ENCODE measurements around the gene COMT.

The COMT gene

GRCh38 chr22:19970479-19971275 is 29.1 kb downstream of the COMT start:
- DNase-seq: peak; percentile 79

DNA sequence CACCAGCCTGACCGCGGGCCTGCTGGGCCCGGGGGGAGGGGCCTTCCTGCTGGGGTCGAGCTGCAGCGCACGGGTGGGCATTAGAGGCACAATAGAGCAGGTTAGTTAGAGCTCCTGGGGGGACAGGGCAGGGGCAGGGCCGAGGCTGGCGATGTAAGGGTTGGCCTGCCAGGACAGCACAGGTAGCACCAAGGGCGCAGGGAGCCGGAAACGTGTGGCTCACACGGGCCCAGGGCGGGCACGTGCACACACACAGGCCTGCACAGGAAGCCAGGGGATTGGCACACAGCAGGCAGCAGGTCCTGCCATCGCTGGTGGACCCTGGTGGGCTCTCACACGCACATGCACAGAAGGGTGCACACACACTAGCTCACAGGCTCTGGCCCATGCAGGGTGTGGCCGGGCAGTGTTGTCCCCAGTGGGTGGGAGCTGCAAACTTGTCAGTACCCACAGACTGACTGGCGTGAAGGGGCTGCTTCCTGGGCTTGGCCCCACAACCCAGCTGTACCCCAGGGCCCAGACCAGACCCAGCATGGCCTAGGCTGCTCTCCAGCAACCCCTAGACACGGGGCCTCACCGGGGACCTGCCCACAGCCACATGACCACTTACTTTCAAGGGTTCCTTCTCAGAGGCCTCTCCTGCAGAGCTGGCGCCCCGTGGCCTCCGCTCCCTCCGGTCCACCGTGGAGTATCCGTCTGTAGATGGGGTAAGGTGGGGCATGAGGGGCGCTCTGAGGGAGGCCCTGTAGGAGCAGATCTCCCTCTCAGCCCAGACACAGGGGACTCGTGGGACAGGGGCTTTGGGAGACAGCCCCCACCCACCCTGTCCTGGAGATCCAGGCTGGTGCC is 29.9 kb downstream of the COMT start:
- DNase-seq: no peak

DNA sequence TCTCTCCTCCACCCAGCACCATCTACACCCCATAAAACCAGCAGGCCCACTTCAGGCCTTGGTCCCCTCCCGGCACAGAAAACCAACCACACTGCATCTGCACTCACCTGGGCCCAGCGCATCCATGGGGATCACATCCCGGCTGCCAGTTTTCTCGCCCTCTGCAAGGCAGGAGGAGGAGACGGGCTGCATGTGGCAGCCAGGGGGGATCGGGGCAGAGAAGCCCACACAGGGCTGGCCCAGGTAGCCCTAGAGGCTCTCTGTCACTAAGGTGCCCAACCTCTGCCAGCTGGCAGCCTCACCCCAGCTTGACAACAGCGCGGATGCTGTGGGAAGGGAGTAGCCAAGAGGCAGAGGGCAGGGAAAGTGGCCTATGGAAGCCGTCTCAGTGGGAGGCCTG is 30.7 kb downstream of the COMT start:
- no peak for DNase-seq

- no peak for DNase-seq
Observed at GRCh38 chr22:19972652-19973550, 31.3 kb downstream of the COMT start.

GRCh38 chr22:19973551-19974267 is 32.1 kb downstream of the COMT start:
- DNase-seq: no peak

GRCh38 chr22:19974268-19974861 is 32.8 kb downstream of the COMT start:
- DNase-seq: peak; percentile 44

DNA sequence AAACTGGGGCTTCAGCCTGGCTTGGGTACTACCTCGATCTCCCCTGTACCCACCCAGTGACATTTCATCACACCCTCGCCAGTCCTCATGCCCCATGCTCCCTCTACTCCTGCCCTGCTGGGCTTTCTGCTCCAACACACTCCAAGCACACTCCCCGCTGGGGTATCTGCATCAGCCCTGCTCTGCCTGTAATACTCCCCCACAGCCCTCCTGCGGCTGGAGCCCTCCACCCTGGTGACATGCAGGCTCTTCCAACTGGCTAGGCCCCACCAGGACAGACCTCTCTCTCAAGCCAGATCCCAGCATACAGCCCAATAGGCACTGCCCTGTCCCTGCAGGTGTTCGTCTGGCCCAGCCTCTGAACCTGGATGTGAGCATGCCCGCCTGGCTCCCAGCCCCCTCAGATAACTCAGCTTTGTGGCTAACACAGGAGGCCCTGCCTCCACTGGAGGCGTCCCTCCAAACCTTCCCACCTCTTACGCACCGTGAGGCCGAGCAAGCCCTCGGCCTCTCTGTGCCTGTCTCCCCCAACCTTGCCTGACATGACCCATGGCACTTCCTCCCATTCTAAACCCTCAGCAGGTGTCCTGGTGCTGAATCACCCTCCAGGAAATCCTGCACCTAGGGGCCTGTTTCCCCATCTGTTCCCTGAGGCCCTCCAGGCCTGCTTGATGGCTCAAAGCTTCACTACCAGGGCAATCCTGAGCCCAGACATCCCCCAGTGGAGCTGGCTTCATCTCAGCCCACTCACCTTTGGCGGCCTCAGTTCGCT is 33.5 kb downstream of the COMT start:
- no peak for DNase-seq

DNA sequence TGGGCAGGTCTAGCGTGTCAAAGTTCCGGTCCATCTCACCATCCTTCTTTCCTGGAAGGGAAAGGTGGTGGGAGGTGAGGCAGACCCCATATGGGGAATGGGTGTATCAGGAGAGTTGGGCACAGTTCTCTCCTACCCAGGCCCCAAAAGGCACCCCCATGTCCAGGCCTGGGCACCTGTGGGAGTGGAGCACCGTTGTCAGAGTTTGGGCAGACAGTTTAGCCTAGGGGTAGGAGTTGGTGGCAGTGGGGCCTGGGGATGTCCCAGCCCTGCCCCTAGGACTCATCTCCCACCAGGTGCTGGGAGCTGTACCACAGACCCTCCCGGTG is 34.1 kb downstream of the COMT start:
- no peak for DNase-seq

DNA sequence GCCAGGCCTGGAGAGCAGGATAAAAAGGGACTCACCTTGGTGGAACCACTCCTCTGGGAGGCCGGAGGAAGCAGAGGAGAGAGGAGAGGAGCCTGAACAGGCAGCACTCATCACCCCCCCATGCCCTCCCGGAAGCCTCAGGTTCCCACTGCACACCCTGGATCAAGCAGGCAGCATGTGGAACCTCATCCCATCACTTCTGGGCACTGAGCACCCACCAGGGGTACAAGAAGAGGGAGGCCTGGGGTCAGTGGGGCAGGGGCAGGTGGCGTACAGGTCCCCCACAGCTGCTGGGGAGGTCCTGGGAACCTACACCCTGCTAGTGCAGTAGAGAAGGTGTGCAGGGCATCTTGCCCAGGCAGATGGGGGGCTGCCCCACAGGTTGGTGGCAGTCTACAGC is 35.1 kb downstream of the COMT start:
- no peak for DNase-seq

DNA sequence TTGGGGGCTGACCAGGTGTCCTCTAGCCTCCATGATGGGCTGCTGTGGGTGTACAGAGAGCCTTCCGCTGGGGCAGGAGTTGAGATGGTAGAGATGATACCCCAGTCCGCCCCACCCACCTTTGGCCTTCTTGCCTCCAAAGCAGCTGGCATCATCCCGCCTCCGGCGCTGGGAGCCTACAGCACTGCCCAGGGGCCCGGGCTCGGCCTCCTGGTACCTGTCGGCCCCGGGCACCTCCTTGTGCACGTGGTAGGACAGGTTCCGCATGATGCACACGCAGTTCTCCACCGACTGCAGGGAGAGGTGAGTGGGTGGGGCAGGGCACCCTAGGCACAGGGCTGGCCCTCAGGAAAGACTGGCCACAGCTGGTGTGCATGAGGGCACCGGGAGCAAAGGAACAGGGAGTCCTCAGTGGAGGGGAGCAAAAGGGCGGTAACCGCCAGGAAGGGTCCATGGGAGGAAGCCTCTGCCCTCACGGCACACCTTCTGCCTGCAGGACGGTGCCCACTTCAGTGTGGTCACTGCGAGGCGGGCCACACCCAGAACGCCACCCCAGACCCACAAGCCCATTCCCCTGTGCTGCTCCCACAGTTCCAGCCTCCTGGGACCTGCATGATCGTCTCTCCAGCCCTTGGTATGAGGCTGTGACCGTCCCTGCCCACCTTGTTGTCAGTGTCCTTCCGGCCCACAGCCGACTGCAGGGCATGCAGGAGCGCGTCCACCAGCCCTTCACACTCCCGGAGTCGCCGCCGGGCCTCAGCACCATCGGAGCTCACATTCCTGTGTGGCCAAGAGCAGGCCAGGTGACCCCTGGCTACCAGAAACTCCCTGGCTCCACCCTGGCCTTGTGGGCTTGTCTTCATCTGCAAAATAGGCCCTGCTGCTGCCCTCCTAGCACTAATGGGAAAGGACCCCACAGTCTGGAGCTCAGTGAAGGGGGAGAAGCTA is 36.0 kb downstream of the COMT start:
- no peak for DNase-seq

- no peak for DNase-seq
Observed at GRCh38 chr22:19978748-19979147, 37.2 kb downstream of the COMT start.

- DNase-seq: no peak
Observed at GRCh38 chr22:19979712-19980493, 38.3 kb downstream of the COMT start.

DNA sequence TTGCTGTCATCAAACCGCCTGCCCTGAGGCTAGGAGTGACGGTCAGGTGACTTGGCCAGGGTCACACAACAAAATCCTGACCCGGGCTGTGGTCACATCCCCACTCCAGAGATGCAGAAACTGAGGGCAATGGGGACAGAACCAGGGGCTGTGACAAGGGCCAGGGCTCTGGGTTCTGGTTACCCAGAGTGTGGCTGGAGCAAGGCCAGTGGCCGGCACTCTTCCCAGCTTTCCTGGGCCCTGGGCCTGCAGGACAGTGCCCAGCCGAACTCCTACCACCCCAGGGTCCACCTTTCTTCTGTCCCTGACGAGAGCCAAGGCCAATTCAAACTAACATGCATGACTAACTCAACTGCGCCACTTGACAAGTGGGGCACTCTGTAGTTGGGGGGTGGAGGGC is 39.2 kb downstream of the COMT start:
- DNase-seq: no peak

GRCh38 chr22:19981171-19981960 is 39.8 kb downstream of the COMT start:
- no peak for DNase-seq

- no peak for DNase-seq
Observed at GRCh38 chr22:19981961-19982920, 40.7 kb downstream of the COMT start.

- no peak for DNase-seq
Observed at GRCh38 chr22:19982991-19983578, 41.5 kb downstream of the COMT start.

- no peak for DNase-seq
Observed at GRCh38 chr22:19983741-19984140, 42.2 kb downstream of the COMT start.

Measured in activated CD4-positive, alpha-beta T cell treated with anti-CD3 and anti-CD28 coated beads, Interleukin-10, Interleukin-2, amounts not matched to agents 100 ng/mL and 50 ng/mL, durations not matched to agents 16 hours and 8 hours (primary cell).